SK-N-SH (cell line): Measurements from ENCODE around the gene SEC62. TPM values are rescaled to one million over a fixed set of nuclear protein-coding genes. Genes with fewer than 3 reads are reported as not detected.

ENCODE experiments used
- CTCF ChIA-PET: fragments of 300-600, 350-600 bp; formaldehyde crosslinking; extraction: SDS; loops from one replicate; lab custom pipeline; 2021; lab: Yijun Ruan, JAX
- POLR2A ChIA-PET: fragments of 350-600 bp; sonication (Branson Sonifier 250); formaldehyde crosslinking; extraction: SDS; loops from one replicate; lab custom pipeline; 2020; ENCODE audit warnings: antibody characterized with exemption, inconsistent platforms; lab: Yijun Ruan, JAX
- DNase-seq: peaks from one replicate; pipeline ENCODE4 v3.0.0; 2012
- H2AFZ ChIP-seq: fragments of 200-600 bp; sonication (generic); 2 replicates; pipeline ENCODE4 v1.8.1; 2016; ENCODE audit warnings: antibody characterized with exemption, mild to moderate bottlenecking, low read depth
- H3F3A ChIP-seq: fragments of 200-600 bp; sonication (generic); replicated peaks from 2 replicates; pipeline ENCODE3; 2016; ENCODE audit warnings: antibody characterized with exemption, mild to moderate bottlenecking; ENCODE audit not compliant: insufficient read depth
- H3K27ac ChIP-seq, 2 experiments: fragments of 200-500 bp in 1 of 2; fragments of 200-600 bp in 1 of 2; sonication (Bioruptor generic) in 1 of 2; sonication (generic), shearing (Covaris generic) in 1 of 2; 2 replicates each; pipeline versions ENCODE4 v1.5.1 to v1.6.1; 2014 to 2016; ENCODE audit warnings: low read depth in 2 of 2, inconsistent platforms in 1 of 2, low read length in 1 of 2, mild to moderate bottlenecking in 1 of 2, mixed read lengths in 1 of 2
- H3K27me3 ChIP-seq: fragments of 200-600 bp; sonication (generic), shearing (Covaris generic); 2 replicates; pipeline ENCODE4 v1.6.1; 2016; ENCODE audit warnings: mixed run types; ENCODE audit not compliant: insufficient read depth
- H3K36me3 ChIP-seq, 2 experiments: fragments of 200-500 bp in 1 of 2; fragments of 200-600 bp in 1 of 2; sonication (Bioruptor generic) in 1 of 2; sonication (generic) in 1 of 2; replicated peaks in 1 of 2; 2 replicates each; pipeline versions ENCODE3 to v1.5.1; 2014 to 2016; ENCODE audit warnings: low read length in 1 of 2, mild to moderate bottlenecking in 1 of 2; ENCODE audit not compliant: insufficient read depth in 2 of 2, control insufficient read depth in 1 of 2
- H3K4me1 ChIP-seq, 2 experiments: fragments of 200-500 bp in 1 of 2; fragments of 200-600 bp in 1 of 2; sonication (Bioruptor generic) in 1 of 2; sonication (generic), shearing (Covaris generic) in 1 of 2; 2 replicates each; pipeline versions ENCODE4 v1.5.1 to v1.6.1; 2014 to 2016; ENCODE audit warnings: low read depth in 1 of 2, low read length in 1 of 2, mixed run types in 1 of 2; ENCODE audit not compliant: insufficient read depth in 2 of 2, control insufficient read depth in 1 of 2
- H3K4me2 ChIP-seq: fragments of 200-600 bp; sonication (generic), shearing (Covaris generic); 2 replicates; pipeline ENCODE4 v1.6.1; 2017; ENCODE audit warnings: mixed run types
- H3K4me3 ChIP-seq, 2 experiments: fragments of 200-500 bp in 1 of 2; fragments of 200-600 bp in 1 of 2; sonication (Bioruptor generic) in 1 of 2; sonication (generic), shearing (Covaris generic) in 1 of 2; 2 replicates each; pipeline versions ENCODE4 v1.5.1 to v1.8.1; 2014 to 2016; ENCODE audit warnings: low read depth in 2 of 2, inconsistent platforms in 1 of 2, low read length in 1 of 2, mild to moderate bottlenecking in 1 of 2, mixed read lengths in 1 of 2, moderate library complexity in 1 of 2
- H3K79me2 ChIP-seq: fragments of 200-600 bp; sonication (generic); 2 replicates; pipeline ENCODE4 v1.8.1; 2017; ENCODE audit warnings: mild to moderate bottlenecking; ENCODE audit not compliant: insufficient read depth
- H3K9ac ChIP-seq: fragments of 200-600 bp; sonication (generic); 2 replicates; pipeline ENCODE4 v1.6.1; 2017; ENCODE audit warnings: mixed run types
- H3K9me2 ChIP-seq: fragments of 200-600 bp; sonication (generic); 2 replicates; pipeline ENCODE4 v1.6.1; 2017; ENCODE audit warnings: mixed run types
- H3K9me3 ChIP-seq: fragments of 200-600 bp; sonication (generic); 2 replicates; pipeline ENCODE4 v1.6.1; 2017; ENCODE audit warnings: mixed run types, mild to moderate bottlenecking, moderate library complexity
- H4K20me1 ChIP-seq: fragments of 200-600 bp; sonication (generic); 2 replicates; pipeline ENCODE4 v1.6.1; 2017; ENCODE audit warnings: mild to moderate bottlenecking, mixed run types; ENCODE audit not compliant: insufficient read depth
- GABPA ChIP-seq: IDR thresholded peaks from 2 replicates; pipeline ENCODE4 v1.4.0; 2012; ENCODE audit warnings: low read depth, mild to moderate bottlenecking
- GATA2 ChIP-seq: sonication (generic); formaldehyde crosslinking; IDR thresholded peaks from 2 replicates; pipeline ENCODE4 v1.5.0; 2020; ENCODE audit warnings: mild to moderate bottlenecking, missing genetic modification reagents
- NFIC ChIP-seq: IDR thresholded peaks from 2 replicates; pipeline ENCODE4 v1.4.0; 2012; ENCODE audit warnings: borderline replicate concordance
- RCOR1 ChIP-seq: fragments of 150-350 bp; IDR thresholded peaks from 2 replicates; pipeline ENCODE4 v1.6.1; 2017; ENCODE audit warnings: antibody characterized with exemption, low read length
- RXRA ChIP-seq: IDR thresholded peaks from 2 replicates; pipeline ENCODE4 v1.4.0; 2012; ENCODE audit warnings: low read depth, mild to moderate bottlenecking, borderline replicate concordance
- WGBS: methylation state at CpG from one replicate; pipeline ENCODE4 v1.1.6; 2017; ENCODE audit warnings: low lambda C conversion rate; 5-methylcytosine and 5-hydroxymethylcytosine counted together
- polyA plus RNA-seq, 3 experiments: library from polyadenylated mRNA; depleted of rRNA; stranded (reverse); fragments of >200 nt; gene quantifications; 2 replicates each; pipeline ENCODE4 v1.2.3, GENCODE V29; 2012
- TF ChIP-seq, protein P1 (sequence below): IDR thresholded peaks from 2 replicates; pipeline ENCODE4 v1.4.0; 2012; ENCODE audit warnings: low read depth, borderline replicate concordance

The SEC62 gene
- polyA plus RNA-seq, 1 of the 3 experiments (the other 2 are of a cell fraction), result 15.0 TPM

DNA sequence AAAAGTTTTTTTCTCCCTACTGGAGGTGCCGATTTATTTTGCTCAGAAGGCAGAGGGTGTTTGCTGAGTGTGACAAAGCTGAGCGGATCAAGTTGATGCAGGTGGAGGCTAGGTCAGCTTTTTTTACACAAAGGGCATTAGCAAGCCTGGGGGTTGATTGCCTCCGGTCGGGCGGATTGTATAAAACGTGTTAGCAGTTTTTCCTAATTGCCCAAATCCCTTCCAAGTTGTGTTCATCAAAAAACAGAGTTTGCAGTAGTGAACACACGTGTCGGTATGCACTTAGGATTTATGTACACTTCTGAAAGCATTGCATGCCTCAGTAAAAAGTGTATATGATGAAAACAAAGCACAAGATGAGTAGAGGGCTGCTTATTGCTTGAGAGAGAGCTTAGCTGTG is 73.8 kb downstream of the SEC62 start:
- 23% methylated on average over 8 of the region's 8 CpGs for WGBS
- Histone ChIP-seq H3K27me3 (peaks cover 21% of the 10 kb centered on the region), H3K9me3 (no peaks in the 10 kb centered on the region), H3K4me1 (peaks cover 0 to 9% of the 10 kb centered on the region in 2 experiments; a peak in 1 of 4 replicates), H3K27ac (no peak overlapping the region), H3K79me2 (no peaks in the 10 kb centered on the region)
- no peak for TF ChIP-seq NFIC
- TF ChIP-seq GABPA, result no peak
- TF ChIP-seq, all 33 proteins: peak for 0
- ChIA-PET POLR2A (no interaction called here), CTCF (interaction anchor here (0.9 to 1.6 kb wide), 5 partner anchors 12 to 178 kb away, joined by 3 to 5 read pairs (median 3); no protein-coding TSS in a partner anchor)
- DNase-seq, result no peak
- Histone ChIP-seq H3K4me2 (peak overlapping the region; percentile 10; the same call in 1 of the 2 replicates), H3F3A (peaks cover 13% of the 10 kb centered on the region), H2AFZ (0 out of 2 replicates have a peak overlapping the region, but pooled peaks have one; percentile 6), H3K4me3 (no peak overlapping the region), H4K20me1 (no peaks in the 10 kb centered on the region), H3K9ac (no peak overlapping the region), H3K36me3 (no peaks in the 10 kb centered on the region), H3K9me2 (no peaks in the 10 kb centered on the region)

DNA sequence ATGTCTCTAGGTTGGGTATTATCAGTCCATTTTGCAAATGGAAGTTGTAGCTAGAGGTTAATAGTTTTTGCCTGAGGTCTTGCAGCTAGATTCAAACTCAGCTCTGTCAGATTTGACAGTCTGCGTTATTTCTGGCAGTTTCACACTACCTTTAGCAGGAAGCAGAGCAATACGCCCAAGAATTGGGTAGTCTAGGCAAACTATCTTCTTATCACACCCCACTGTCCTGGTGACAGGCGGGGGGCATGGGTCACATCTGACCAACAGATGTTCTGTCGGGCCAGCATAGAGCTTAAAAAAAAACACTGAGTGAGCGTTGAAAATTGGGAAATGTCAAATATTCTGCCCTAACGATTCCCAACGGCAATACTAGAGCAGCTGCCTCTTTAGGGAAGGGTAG is 76.9 kb downstream of the SEC62 start:
- Histone ChIP-seq H2AFZ (no peak overlapping the region), H3K9me3 (no peaks in the 10 kb centered on the region), H3K27ac (no peak overlapping the region), H3K4me2 (no peak overlapping the region)
- TF ChIP-seq GATA2 (CRISPR knock-in tag) (peak; percentile 74), RCOR1 (peak; percentile 75; the same call in 1 of the 2 replicates), RXRA (no peak)
- TF ChIP-seq, all 33 proteins: peak for 2
- Histone ChIP-seq H3K4me3 (no peak overlapping the region), H3K4me1 (peaks cover 0 to 9% of the 10 kb centered on the region in 2 experiments; a peak in 1 of 4 replicates), H3K9ac (no peak overlapping the region), H4K20me1 (no peaks in the 10 kb centered on the region), H3K79me2 (no peaks in the 10 kb centered on the region), H3K27me3 (peaks cover 17% of the 10 kb centered on the region), H3K36me3 (no peaks in the 10 kb centered on the region), H3K9me2 (no peaks in the 10 kb centered on the region), H3F3A (peaks cover 13% of the 10 kb centered on the region)
- POLR2A ChIA-PET, result no interaction called here
- 37% methylated on average over 7 of the region's 7 CpGs for WGBS
- DNase-seq, result peak; percentile 66
- CTCF ChIA-PET, result interaction anchor here (0.9 to 1.1 kb wide), 2 partner anchors 11 to 15 kb away, joined by 3 read pairs; no protein-coding TSS in a partner anchor

DNA sequence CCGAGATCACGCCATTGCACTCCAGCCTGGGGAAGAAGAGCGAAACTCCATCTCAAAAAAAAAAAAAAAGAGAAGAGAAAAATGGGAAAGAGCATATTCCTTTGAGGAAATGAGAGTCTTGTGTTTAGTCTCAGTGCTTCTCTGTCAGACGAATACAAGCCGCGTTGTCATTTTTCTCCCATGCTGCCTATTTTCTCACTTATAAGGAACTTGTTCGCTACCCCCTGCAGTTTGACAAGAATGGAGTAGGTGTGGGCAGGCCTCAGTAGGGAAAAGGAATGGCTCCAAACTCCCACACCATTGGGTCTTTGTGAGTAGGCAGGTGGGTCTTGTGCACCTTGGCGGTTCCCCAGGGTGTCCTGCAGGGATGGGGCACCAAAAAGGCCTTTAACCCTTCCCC is 77.7 kb downstream of the SEC62 start:
- ChIA-PET CTCF (interaction anchor here (0.9 kb wide), 1 partner anchor 14 kb away, joined by 3 read pairs; no protein-coding TSS in a partner anchor), POLR2A (no interaction called here)
- Histone ChIP-seq H3K9me2 (no peaks in the 10 kb centered on the region), H3K4me1 (peaks cover 0 to 8% of the 10 kb centered on the region in 2 experiments; a peak in 1 of 4 replicates), H4K20me1 (no peaks in the 10 kb centered on the region), H3K9ac (no peak overlapping the region), H2AFZ (no peak overlapping the region), H3K4me3 (no peak overlapping the region), H3K9me3 (no peaks in the 10 kb centered on the region), H3K79me2 (no peaks in the 10 kb centered on the region), H3F3A (peaks cover 11% of the 10 kb centered on the region), H3K27me3 (peaks cover 9% of the 10 kb centered on the region), H3K36me3 (no peaks in the 10 kb centered on the region), H3K27ac (no peak overlapping the region), H3K4me2 (no peak overlapping the region)
- TF ChIP-seq RCOR1, result no peak
- TF ChIP-seq, protein P1, sequence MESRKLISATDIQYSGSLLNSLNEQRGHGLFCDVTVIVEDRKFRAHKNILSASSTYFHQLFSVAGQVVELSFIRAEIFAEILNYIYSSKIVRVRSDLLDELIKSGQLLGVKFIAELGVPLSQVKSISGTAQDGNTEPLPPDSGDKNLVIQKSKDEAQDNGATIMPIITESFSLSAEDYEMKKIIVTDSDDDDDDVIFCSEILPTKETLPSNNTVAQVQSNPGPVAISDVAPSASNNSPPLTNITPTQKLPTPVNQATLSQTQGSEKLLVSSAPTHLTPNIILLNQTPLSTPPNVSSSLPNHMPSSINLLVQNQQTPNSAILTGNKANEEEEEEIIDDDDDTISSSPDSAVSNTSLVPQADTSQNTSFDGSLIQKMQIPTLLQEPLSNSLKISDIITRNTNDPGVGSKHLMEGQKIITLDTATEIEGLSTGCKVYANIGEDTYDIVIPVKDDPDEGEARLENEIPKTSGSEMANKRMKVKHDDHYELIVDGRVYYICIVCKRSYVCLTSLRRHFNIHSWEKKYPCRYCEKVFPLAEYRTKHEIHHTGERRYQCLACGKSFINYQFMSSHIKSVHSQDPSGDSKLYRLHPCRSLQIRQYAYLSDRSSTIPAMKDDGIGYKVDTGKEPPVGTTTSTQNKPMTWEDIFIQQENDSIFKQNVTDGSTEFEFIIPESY, result no peak
- no peak for DNase-seq
- WGBS, result 87% methylated on average over 7 of the region's 8 CpGs
